ENCODE data around the gene GPBAR1. TPM values are rescaled to one million over a fixed set of nuclear protein-coding genes. Genes with fewer than 3 reads are reported as not detected.
A peak's percentile ranks its signal among the peaks of the same experiment; 100 is the strongest.
"Not testable (repeated sequence)": the region's sequence is repeated elsewhere in the genome, so short reads cannot be mapped to it uniquely, and the experiment has no call there.

The GPBAR1 gene
- total RNA-seq, 1 donor: 2.9 TPM

DNA sequence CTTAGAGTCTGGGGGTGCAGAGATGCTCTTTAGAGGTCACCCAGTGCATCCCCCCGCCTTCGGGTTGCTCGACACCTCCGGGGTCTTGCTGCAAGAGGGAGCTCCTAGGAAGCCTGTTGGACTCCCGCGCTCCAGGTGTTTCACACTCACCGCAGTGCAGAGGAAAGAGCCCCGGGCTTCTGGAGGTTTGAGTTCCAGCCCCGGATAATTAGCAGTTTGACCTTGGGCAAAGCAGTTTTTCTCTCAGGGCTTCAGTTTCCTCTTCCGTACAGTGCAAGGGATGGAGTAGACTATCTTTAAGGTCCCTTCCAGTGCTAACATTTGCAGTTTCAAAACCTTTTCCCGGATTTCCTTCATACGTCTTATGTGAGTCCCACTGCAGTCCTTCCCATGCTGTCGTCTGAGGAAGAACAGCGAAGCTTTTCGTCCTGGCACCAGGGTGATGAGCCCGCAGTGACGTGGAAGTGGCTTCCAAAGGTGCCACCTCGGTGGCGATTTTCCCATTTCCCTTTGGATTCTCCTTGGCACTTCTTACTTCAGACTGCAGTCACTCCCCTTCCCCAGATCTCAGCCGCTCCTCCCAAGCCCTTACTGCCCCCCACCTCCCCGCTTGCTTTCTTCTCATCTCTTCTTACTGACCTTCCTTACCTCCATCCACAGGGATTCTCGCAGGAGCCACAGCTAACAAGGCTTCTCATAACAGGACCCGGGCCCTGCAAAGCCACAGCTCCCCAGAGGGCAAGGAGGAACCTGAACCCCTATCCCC lies 10.1 kb downstream of the GPBAR1 start:
- peaks cover 43% of the 10 kb centered on the region for H3K4me1 ChIP-seq (ENCODE audit: insufficient read depth, low read length)
- H3K4me3 ChIP-seq (ENCODE audit: low read length): peak overlapping the region; percentile 93

DNA sequence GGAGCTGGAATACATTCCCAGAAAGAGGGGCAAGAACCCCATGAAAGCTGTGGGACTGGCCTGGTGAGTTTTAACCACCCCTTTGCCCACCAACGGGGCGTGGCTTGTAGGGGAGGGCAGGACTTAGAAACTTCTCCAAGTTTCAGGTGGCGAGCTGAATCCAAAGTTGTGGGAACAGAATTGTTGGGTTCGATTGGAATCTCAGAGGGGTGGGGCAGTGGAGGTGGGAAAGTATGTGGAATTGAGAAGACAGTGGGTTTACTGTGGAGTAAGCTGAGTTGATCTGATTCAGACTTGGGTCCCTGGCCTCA lies 10.6 kb downstream of the GPBAR1 start:
- H3K27me3 ChIP-seq (ENCODE audit: insufficient read depth, low read length): no peaks in the 10 kb centered on the region
- no peaks in the 10 kb centered on the region for H3K9me3 ChIP-seq (ENCODE audit: low read depth, low read length)
- no peak overlapping the region for H3K4me3 ChIP-seq (ENCODE audit: low read length)
- peaks cover 43% of the 10 kb centered on the region for H3K4me1 ChIP-seq (ENCODE audit: insufficient read depth, low read length)

More for the DNA sequence above, 10.1 kb downstream of the GPBAR1 start:
- no peaks in the 10 kb centered on the region for H3K27me3 ChIP-seq (ENCODE audit: insufficient read depth, low read length)
- H3K9me3 ChIP-seq (ENCODE audit: low read depth, low read length): no peaks in the 10 kb centered on the region

- H3K27me3 ChIP-seq (ENCODE audit: insufficient read depth, low read length): no peaks in the 10 kb centered on the region
- H3K4me1 ChIP-seq (ENCODE audit: insufficient read depth, low read length): peaks cover 43% of the 10 kb centered on the region
- H3K9me3 ChIP-seq (ENCODE audit: low read depth, low read length): no peaks in the 10 kb centered on the region
- H3K4me3 ChIP-seq (ENCODE audit: low read length): no peak overlapping the region
Observed at GRCh38 chr2:218271865-218272530, 11.2 kb downstream of the GPBAR1 start.

GRCh38 chr2:218272531-218273212 lies 11.9 kb downstream of the GPBAR1 start:
- Histone ChIP-seq H3K9me3 (ENCODE audit: low read depth, low read length) (no peaks in the 10 kb centered on the region), H3K27me3 (ENCODE audit: insufficient read depth, low read length) (no peaks in the 10 kb centered on the region), H3K4me1 (ENCODE audit: insufficient read depth, low read length) (peaks cover 43% of the 10 kb centered on the region), H3K4me3 (ENCODE audit: low read length) (no peak overlapping the region)

GRCh38 chr2:218273214-218273907 lies 12.5 kb downstream of the GPBAR1 start:
- H3K4me1 ChIP-seq (ENCODE audit: insufficient read depth, low read length): peaks cover 40% of the 10 kb centered on the region
- H3K9me3 ChIP-seq (ENCODE audit: low read depth, low read length); H3K27me3 ChIP-seq (ENCODE audit: insufficient read depth, low read length); H3K4me3 ChIP-seq (ENCODE audit: low read length): not testable (repeated sequence)

DNA sequence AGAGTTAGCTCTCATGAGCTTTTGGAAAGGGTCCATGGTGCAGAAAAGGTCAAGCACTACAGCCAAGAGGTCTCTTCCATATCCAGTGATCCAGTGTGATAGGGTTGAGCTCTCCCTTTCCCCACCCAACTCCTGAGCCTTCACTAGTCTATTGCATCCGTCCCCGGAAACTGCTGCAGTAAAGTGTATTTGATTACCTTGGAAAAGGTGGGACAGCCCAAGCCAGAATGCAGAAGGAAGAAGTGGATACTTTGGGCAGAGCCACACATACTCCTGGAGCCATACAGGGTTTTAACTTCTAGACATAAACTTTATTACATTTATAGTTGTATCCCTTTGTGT lies 13.1 kb downstream of the GPBAR1 start:
- no peaks in the 10 kb centered on the region for H3K27me3 ChIP-seq (ENCODE audit: insufficient read depth, low read length)
- no peak overlapping the region for H3K4me3 ChIP-seq (ENCODE audit: low read length)
- H3K9me3 ChIP-seq (ENCODE audit: low read depth, low read length): no peaks in the 10 kb centered on the region
- H3K4me1 ChIP-seq (ENCODE audit: insufficient read depth, low read length): peaks cover 36% of the 10 kb centered on the region

GRCh38 chr2:218274586-218274985 lies 13.8 kb downstream of the GPBAR1 start:
- Histone ChIP-seq H3K4me1 (ENCODE audit: insufficient read depth, low read length) (peaks cover 29% of the 10 kb centered on the region), H3K27me3 (ENCODE audit: insufficient read depth, low read length) (no peaks in the 10 kb centered on the region), H3K4me3 (ENCODE audit: low read length) (no peak overlapping the region), H3K9me3 (ENCODE audit: low read depth, low read length) (no peaks in the 10 kb centered on the region)

DNA sequence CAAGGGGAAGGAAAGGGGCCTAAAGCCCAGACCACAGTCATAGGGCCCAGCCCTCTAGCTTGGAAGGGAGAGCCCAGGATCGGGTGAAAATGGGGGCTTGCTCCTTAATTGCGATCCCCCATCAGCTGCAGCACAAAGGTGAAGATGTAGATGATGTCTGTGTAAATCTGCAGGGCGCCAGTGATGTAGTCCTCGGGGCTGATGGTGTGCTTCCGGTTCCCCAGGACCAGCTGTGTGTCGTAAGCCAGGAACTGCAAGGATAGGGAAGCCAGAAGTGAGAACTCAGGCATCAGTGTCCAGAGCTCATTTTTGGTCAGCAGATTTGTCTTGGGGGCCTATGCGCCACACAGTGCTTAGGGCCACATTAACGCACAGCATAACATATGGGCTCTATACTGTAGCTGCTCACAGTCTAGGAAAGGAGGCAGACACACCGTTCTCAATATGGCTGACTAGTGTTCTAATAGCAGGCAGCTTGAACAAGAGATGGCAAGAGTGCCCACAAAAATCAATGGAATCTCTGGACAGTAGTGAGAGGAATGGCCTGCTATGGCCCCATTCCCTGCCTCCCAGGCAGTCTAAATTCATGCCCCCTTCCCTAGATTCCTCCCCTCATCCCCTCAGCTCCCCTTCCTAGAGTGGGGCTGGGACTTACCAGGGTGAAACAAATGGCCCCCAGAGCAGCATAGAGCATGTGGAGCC lies 14.7 kb downstream of the GPBAR1 start:
- H3K27me3 ChIP-seq (ENCODE audit: insufficient read depth, low read length): no peaks in the 10 kb centered on the region
- H3K4me1 ChIP-seq (ENCODE audit: insufficient read depth, low read length): peaks cover 27% of the 10 kb centered on the region
- no peak overlapping the region for H3K4me3 ChIP-seq (ENCODE audit: low read length)
- no peaks in the 10 kb centered on the region for H3K9me3 ChIP-seq (ENCODE audit: low read depth, low read length)

DNA sequence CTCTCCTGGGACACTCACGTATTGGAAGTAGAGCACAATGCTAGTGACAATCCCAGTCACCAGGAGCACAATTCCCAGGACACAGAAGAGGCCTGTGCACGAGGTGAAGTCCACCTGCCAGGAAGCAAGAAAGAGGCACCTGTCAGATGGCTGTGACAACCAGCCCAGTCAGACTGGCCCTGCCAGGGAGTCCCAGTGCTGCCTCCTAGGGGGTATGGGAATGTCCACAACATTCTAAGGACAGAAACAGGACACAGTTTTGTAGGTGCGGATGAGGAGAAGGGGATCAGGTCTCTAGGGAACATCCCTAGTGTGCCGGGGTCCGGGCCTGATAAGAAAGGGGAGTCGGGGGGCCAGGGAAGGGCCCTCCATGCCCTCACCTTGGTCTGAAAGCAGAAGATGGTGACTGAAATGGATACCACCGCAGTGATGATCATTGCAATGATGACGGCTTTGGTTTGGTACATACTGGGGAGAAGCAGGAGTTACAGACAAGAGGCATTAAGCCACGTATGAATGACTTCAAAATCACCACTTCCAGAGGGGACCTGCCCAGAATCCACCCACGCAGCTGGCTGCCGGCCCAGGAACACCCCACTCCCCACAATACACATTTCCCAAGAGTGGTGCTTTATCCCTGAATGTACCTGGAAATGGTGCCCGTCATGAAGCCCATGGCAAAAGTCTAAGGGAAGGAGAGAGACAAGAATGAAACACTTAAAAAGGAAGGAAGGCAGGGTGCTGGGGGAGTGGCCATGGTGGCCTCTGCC lies 16.4 kb downstream of the GPBAR1 start:
- peaks cover 11% of the 10 kb centered on the region for H3K4me1 ChIP-seq (ENCODE audit: insufficient read depth, low read length)
- H3K9me3 ChIP-seq (ENCODE audit: low read depth, low read length): no peaks in the 10 kb centered on the region
- H3K27me3 ChIP-seq (ENCODE audit: insufficient read depth, low read length): no peaks in the 10 kb centered on the region
- no peak overlapping the region for H3K4me3 ChIP-seq (ENCODE audit: low read length)

GRCh38 chr2:218277921-218278320 lies 17.1 kb downstream of the GPBAR1 start:
- peaks cover 8% of the 10 kb centered on the region for H3K4me1 ChIP-seq (ENCODE audit: insufficient read depth, low read length)
- no peaks in the 10 kb centered on the region for H3K9me3 ChIP-seq (ENCODE audit: low read depth, low read length)
- no peak overlapping the region for H3K4me3 ChIP-seq (ENCODE audit: low read length)
- H3K27me3 ChIP-seq (ENCODE audit: insufficient read depth, low read length): no peaks in the 10 kb centered on the region

DNA sequence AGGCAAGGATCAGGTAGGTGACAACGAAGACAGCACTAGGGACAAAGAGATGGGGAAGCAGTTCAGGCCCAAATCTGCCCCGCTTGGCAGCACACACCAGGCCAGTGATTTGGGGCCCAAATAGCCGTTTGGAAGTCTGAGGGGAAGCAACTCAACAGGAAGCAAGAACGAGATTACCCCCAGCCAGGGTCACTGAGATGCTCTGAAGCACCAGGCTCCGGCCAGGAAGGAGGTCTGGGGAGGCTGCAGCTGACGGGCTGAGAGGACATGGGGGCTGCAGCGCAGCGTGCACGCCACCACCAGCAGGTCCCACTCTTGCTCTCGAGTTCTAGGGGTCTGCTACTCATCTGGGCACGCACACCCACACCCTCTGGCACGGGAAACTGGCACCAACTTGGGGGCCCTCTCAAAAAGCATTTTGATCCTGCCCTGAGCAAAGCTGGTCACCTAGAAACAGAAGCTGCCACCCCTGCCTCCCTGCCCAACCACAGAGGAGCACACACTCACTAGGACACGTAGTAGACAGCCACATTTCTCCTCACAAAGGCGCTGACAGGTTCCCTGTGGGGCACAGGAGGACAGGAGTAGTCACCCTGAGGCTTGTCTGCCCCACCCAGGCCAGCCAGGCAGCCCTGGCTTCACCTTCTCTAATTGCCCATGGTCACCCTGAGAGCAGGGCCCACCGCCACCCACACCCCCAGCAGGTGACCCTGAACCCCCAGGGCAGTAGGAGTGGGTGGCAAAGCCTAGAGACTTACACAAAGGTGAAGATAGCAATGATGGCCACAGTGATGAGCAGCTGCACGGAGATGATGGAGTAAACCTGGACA lies 17.9 kb downstream of the GPBAR1 start:
- no peaks in the 10 kb centered on the region for H3K9me3 ChIP-seq (ENCODE audit: low read depth, low read length)
- no peak overlapping the region for H3K4me3 ChIP-seq (ENCODE audit: low read length)
- H3K27me3 ChIP-seq (ENCODE audit: insufficient read depth, low read length): no peaks in the 10 kb centered on the region
- peaks cover 13% of the 10 kb centered on the region for H3K4me1 ChIP-seq (ENCODE audit: insufficient read depth, low read length)

- Histone ChIP-seq H3K9me3 (ENCODE audit: low read depth, low read length) (no peaks in the 10 kb centered on the region), H3K4me1 (ENCODE audit: insufficient read depth, low read length) (peaks cover 29% of the 10 kb centered on the region), H3K27me3 (ENCODE audit: insufficient read depth, low read length) (no peaks in the 10 kb centered on the region)
Observed at GRCh38 chr2:218280260-218280870, 19.6 kb downstream of the GPBAR1 start.

GRCh38 chr2:218281449-218281848 lies 20.6 kb downstream of the GPBAR1 start:
- Histone ChIP-seq H3K4me3 (ENCODE audit: low read length) (no peak overlapping the region), H3K4me1 (ENCODE audit: insufficient read depth, low read length) (peaks cover 40% of the 10 kb centered on the region), H3K27me3 (ENCODE audit: insufficient read depth, low read length) (no peaks in the 10 kb centered on the region), H3K9me3 (ENCODE audit: low read depth, low read length) (no peaks in the 10 kb centered on the region)

More at GRCh38 chr2:218280260-218280870, 19.6 kb downstream of the GPBAR1 start:
- no peak overlapping the region for H3K4me3 ChIP-seq (ENCODE audit: low read length)
